HL-60 (cell line): ENCODE results near the gene NCOR1.

ENCODE experiments used
- CTCF ChIP-seq: IDR thresholded peaks from one replicate; pipeline ENCODE4 v1.5.1; 2011; ENCODE audit warnings: low read length, control low read depth, inconsistent platforms; ENCODE audit not compliant: insufficient read depth
- POLR2AphosphoS5 ChIP-seq: IDR thresholded peaks from 2 replicates; pipeline ENCODE4 v1.6.1; 2012; ENCODE audit warnings: low read depth

- TF ChIP-seq CTCF: no peak
- no peak for TF ChIP-seq POLR2AphosphoS5
Observed at GRCh38 chr17:16027708-16028584, 187.4 kb downstream of the NCOR1 start.
